GM21786 (cell line): ENCODE data around the gene VAMP3.
"Not testable (repeated sequence)": the region's sequence is repeated elsewhere in the genome, so short reads cannot be mapped to it uniquely, and the experiment has no call there.

Experiments used
- ATAC-seq: cut with Tn5 transposase; IDR thresholded peaks from one replicate; pipeline ENCODE4 v1.9.1; 2021; ENCODE audit not compliant: unreplicated experiment

The VAMP3 gene

GRCh38 chr1:7767176-7767575 lies 3.9 kb upstream of the VAMP3 start:
- ATAC-seq: no peak

GRCh38 chr1:7768583-7768982 lies 2.5 kb upstream of the VAMP3 start:
- no peak for ATAC-seq

- no peak for ATAC-seq
Observed at GRCh38 chr1:7769673-7770412, 1.3 kb upstream of the VAMP3 start.

- no peak for ATAC-seq
Observed at GRCh38 chr1:7770669-7770996, 463 bp upstream of the VAMP3 start.

- ATAC-seq: peak; percentile 10
Observed at GRCh38 chr1:7771823-7772299, 765 bp downstream of the VAMP3 start.

GRCh38 chr1:7777591-7777990 lies 6.5 kb downstream of the VAMP3 start:
- ATAC-seq: no peak

GRCh38 chr1:7778133-7778628 lies 7.1 kb downstream of the VAMP3 start:
- no peak for ATAC-seq

GRCh38 chr1:7780976-7781375 lies 9.9 kb downstream of the VAMP3 start:
- no peak for ATAC-seq

GRCh38 chr1:7781501-7781900 lies 10.4 kb downstream of the VAMP3 start:
- ATAC-seq: no peak

- ATAC-seq: no peak
Observed at GRCh38 chr1:7781923-7782495, 10.9 kb downstream of the VAMP3 start.

- ATAC-seq: no peak
Observed at GRCh38 chr1:7783178-7783711, 12.1 kb downstream of the VAMP3 start.

GRCh38 chr1:7783826-7784491 lies 12.9 kb downstream of the VAMP3 start, which contains the start of gene PER3:
Gene PER3 (plus strand): TSS chr1:7784291. CDS start chr1:7784878, 587 bp downstream.
- peak; percentile 86 for ATAC-seq

- no peak for ATAC-seq
Observed at GRCh38 chr1:7784492-7785071, 13.5 kb downstream of the VAMP3 start.

- no peak for ATAC-seq
Observed at GRCh38 chr1:7785108-7785507, 14.0 kb downstream of the VAMP3 start.

- no peak for ATAC-seq
Observed at GRCh38 chr1:7786795-7787194, 15.7 kb downstream of the VAMP3 start.

GRCh38 chr1:7789828-7790227 lies 18.7 kb downstream of the VAMP3 start:
- no peak for ATAC-seq

GRCh38 chr1:7791027-7791426 lies 19.9 kb downstream of the VAMP3 start:
- not testable (repeated sequence) for ATAC-seq

- no peak for ATAC-seq
Observed at GRCh38 chr1:7795406-7795805, 24.3 kb downstream of the VAMP3 start.

- no peak for ATAC-seq
Observed at GRCh38 chr1:7805460-7805859, 34.4 kb downstream of the VAMP3 start.

- no peak for ATAC-seq
Observed at GRCh38 chr1:7808253-7808844, 37.3 kb downstream of the VAMP3 start.

- ATAC-seq: no peak
Observed at GRCh38 chr1:7809742-7810141, 38.6 kb downstream of the VAMP3 start.
